ENCODE data around the gene FGF19.

The FGF19 gene

GRCh38 chr11:69658626-69659450 lies 45.0 kb downstream of the FGF19 start:
- Histone ChIP-seq H3K36me3 (ENCODE audit: control insufficient read depth, low read length) (no peaks in the 10 kb centered on the region), H3K4me3 (ENCODE audit: low read length) (no peak overlapping the region), H3K27me3 (ENCODE audit: control insufficient read depth, low read length) (no peaks in the 10 kb centered on the region), H3K9me3 (ENCODE audit: control insufficient read depth, insufficient read depth, low read length) (no peaks in the 10 kb centered on the region), H3K27ac (ENCODE audit: low read depth, low read length) (no peak overlapping the region), H4K20me1 (ENCODE audit: control insufficient read depth, insufficient read depth, low read depth, low read length) (no peaks in the 10 kb centered on the region), H3K4me2 (ENCODE audit: low read length) (no peak overlapping the region), H3K4me1 (ENCODE audit: control insufficient read depth, low read length) (no peaks in the 10 kb centered on the region), H3F3A (ENCODE audit: control insufficient read depth, insufficient read depth) (no peaks in the 10 kb centered on the region), H3K9me2 (replicated peaks; ENCODE audit: control insufficient read depth, low read length) (no peaks in the 10 kb centered on the region), H3K79me2 (ENCODE audit: control insufficient read depth, low read length) (no peaks in the 10 kb centered on the region)
- TF ChIP-seq CTCF (IDR thresholded peaks at IDR 0.05; ENCODE audit: low read depth, low read length, poor library complexity, severe bottlenecking) = no peak
- TF ChIP-seq EZH2phosphoT487 (IDR thresholded peaks at IDR 0.05; ENCODE audit: borderline replicate concordance, low read length) = no peak

GRCh38 chr11:69657911-69658625 lies 45.8 kb downstream of the FGF19 start:
- H3K4me1 ChIP-seq (ENCODE audit: control insufficient read depth, low read length) = no peaks in the 10 kb centered on the region
- TF ChIP-seq CTCF (IDR thresholded peaks at IDR 0.05; ENCODE audit: low read depth, low read length, poor library complexity, severe bottlenecking) (no peak), EZH2phosphoT487 (IDR thresholded peaks at IDR 0.05; ENCODE audit: borderline replicate concordance, low read length) (no peak)
- H3K27ac ChIP-seq (ENCODE audit: low read depth, low read length) = no peak overlapping the region
- H3K9me2 ChIP-seq (replicated peaks; ENCODE audit: control insufficient read depth, low read length) = no peaks in the 10 kb centered on the region
- no peak overlapping the region for H3K4me3 ChIP-seq (ENCODE audit: low read length)
- no peaks in the 10 kb centered on the region for H3K9me3 ChIP-seq (ENCODE audit: control insufficient read depth, insufficient read depth, low read length)
- no peaks in the 10 kb centered on the region for H3K36me3 ChIP-seq (ENCODE audit: control insufficient read depth, low read length)
- H3K79me2 ChIP-seq (ENCODE audit: control insufficient read depth, low read length) = no peaks in the 10 kb centered on the region
- no peaks in the 10 kb centered on the region for H3K27me3 ChIP-seq (ENCODE audit: control insufficient read depth, low read length)
- H3F3A ChIP-seq (ENCODE audit: control insufficient read depth, insufficient read depth) = no peaks in the 10 kb centered on the region
- H3K4me2 ChIP-seq (ENCODE audit: low read length) = no peak overlapping the region
- H4K20me1 ChIP-seq (ENCODE audit: control insufficient read depth, insufficient read depth, low read depth, low read length) = no peaks in the 10 kb centered on the region

- Histone ChIP-seq H3K9me2 (replicated peaks; ENCODE audit: control insufficient read depth, low read length) (no peaks in the 10 kb centered on the region), H3K36me3 (ENCODE audit: control insufficient read depth, low read length) (no peaks in the 10 kb centered on the region), H3K27me3 (ENCODE audit: control insufficient read depth, low read length) (no peaks in the 10 kb centered on the region), H3K79me2 (ENCODE audit: control insufficient read depth, low read length) (no peaks in the 10 kb centered on the region), H3K27ac (ENCODE audit: low read depth, low read length) (no peak overlapping the region), H4K20me1 (ENCODE audit: control insufficient read depth, insufficient read depth, low read depth, low read length) (no peaks in the 10 kb centered on the region), H3F3A (ENCODE audit: control insufficient read depth, insufficient read depth) (no peaks in the 10 kb centered on the region), H3K4me2 (ENCODE audit: low read length) (no peak overlapping the region), H3K4me1 (ENCODE audit: control insufficient read depth, low read length) (no peaks in the 10 kb centered on the region), H3K4me3 (ENCODE audit: low read length) (no peak overlapping the region), H3K9me3 (ENCODE audit: control insufficient read depth, insufficient read depth, low read length) (no peaks in the 10 kb centered on the region)
- no peak for TF ChIP-seq CTCF (IDR thresholded peaks at IDR 0.05; ENCODE audit: low read depth, low read length, poor library complexity, severe bottlenecking)
- TF ChIP-seq EZH2phosphoT487 (IDR thresholded peaks at IDR 0.05; ENCODE audit: borderline replicate concordance, low read length) = no peak
Measured at GRCh38 chr11:69657456-69657910, 46.3 kb downstream of the FGF19 start.

All from DOHH2 (cell line).